Stimulated activated CD4-positive, alpha-beta T cell treated with anti-CD3 and anti-CD28 coated beads, Interleukin-15, amount 100 ng/mL, for 48 hours (primary cell): ENCODE results near the gene PGA4.
"Not testable (repeated sequence)": the region's sequence is repeated elsewhere in the genome, so short reads cannot be mapped to it uniquely, and the experiment has no call there.

Experiments
- DNase-seq, 2 donors: peaks; one replicate each; pipeline ENCODE4 v3.0.0-alpha.2; 2020; ENCODE audit warnings: low read depth in 2 of 2

The PGA4 gene

DNA sequence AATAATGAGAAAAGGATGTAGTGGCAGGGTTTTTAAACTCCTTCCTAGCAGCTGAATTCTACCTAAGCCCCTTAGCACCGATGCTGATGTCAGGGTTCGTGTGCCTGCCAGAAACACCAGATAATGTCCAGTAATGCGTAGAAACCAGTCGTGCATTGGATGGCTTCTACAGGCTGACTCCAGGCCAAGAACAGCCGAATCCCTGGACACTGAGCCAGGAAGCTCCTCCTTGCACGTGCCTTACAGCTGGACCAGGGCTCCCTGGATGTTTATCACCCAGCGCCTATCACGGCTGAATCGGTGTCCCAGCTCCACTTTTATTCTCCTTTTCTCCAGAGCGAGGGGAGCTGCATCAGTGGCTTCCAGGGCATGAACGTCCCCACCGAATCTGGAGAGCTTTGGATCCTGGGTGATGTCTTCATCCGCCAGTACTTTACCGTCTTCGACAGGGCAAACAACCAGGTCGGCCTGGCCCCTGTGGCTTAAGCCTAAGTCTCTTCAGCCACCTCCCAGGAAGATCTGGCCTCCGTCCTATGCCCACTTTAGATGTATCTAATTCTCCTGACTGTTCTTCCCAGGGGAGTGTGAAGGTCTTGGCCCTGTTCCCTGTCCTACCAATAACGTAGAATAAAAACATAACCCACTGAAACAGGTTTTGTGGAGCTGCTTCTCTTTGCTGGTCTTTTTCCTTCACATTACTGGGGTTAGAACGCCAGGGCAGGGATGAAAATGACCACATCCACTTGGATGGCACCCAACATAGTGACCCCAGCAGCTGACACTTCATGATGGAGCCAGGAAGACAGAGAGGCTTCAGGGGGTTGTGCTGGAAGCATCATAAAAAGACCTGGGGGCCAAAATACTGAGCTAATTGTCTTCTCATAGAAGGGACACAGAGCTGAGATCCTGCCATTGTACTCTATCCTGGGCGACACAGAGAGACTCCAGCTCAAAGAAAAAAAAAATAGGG lies 28.9 kb downstream of the PGA4 start:
- not testable (repeated sequence) for DNase-seq

GRCh38 chr11:61252332-61252731 lies 30.2 kb downstream of the PGA4 start:
- not testable (repeated sequence) for DNase-seq

DNA sequence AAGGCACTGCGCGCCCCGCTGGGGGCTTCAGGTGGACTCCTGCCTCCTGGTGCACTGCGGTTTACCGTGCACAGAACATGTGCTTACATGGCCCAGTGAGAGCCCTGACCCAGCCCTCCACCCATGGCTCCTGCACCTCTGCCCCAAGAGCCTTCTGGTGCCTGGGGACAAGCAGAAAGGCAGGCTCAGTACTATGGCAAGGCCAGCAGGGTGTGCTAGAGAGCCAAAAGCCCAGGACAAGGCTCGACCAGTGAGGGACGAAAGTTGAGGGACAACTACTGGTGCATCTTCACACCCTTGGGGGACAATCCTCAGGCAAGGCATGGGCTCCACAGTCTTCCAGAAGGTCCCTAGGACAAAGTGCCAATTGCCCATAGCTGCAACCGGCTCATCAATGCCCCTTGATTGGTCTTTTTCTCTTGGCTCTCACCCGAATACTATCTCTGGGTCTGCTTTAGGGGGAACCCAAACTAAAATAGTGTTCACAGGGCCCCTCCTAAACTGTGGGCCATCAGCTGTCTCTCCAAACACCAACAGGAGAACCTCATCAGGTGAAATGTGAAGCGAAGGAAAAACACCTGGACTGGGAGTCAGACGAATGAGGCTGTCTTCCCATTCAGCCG lies 32.4 kb downstream of the PGA4 start:
- DNase-seq, result peak; percentile 41 to 52

DNA sequence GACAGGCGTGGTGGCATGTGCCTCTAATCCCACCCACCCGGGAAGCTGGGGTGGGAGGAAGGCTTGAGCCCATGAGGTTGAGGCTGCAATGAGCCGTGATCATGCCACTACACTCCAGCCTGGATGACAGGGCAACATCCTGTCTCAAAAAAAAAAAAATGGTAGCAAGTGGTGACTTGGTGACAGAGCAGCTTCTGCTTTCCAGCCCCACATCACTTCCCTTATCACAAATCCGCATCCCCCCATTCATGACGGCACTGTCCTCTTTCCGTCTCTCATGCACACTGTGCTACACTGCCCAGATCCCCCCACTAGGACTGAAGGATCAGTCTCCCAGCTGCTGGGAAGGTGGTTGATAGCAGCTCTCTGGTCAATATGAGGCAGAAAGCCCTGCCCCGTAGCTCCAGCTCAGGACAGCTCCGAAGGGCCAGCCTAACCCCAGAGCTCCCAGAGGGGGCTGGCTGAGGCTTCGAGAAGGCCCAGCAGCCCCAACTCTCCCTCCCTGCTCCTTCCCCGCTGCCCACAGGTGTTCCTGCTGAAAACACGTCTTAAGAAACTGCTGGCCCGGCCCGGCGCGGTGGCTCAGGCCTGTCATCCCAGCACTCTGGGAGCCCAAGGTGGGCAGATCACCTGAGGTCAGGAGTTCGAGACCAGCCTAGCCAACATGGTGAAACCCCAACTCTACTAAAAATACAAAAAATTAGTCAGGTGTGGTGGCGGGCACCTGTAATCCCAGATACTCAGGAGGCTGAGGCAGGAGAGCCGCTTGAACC lies 34.7 kb downstream of the PGA4 start:
- no peak for DNase-seq

- no peak for DNase-seq
Measured at GRCh38 chr11:61258546-61258945, 36.4 kb downstream of the PGA4 start.

- no peak for DNase-seq
Measured at GRCh38 chr11:61259363-61259762, 37.2 kb downstream of the PGA4 start.

GRCh38 chr11:61264371-61264770 lies 42.2 kb downstream of the PGA4 start:
- DNase-seq, result no peak

GRCh38 chr11:61264795-61265194 lies 42.6 kb downstream of the PGA4 start:
- DNase-seq, result no peak

DNA sequence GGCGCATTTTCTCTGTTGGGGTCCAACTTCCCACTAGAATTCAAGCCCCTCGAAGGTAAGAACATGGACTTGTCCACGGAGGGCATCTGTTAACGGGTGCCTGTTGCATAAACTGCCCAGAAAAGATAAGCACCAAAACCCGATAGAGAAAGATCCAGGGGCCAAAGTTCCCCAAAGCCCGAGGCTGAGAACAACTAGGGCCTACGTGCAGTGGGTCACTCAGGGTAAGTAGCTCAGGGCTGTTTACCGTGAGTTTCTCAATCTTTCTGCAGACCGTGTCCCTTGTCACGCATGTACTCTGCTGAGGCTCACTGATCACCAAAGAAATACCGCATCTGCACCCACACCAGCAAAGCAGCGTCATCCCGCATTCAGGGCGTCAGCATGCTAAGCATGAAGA lies 43.2 kb downstream of the PGA4 start:
- DNase-seq, result no peak

DNA sequence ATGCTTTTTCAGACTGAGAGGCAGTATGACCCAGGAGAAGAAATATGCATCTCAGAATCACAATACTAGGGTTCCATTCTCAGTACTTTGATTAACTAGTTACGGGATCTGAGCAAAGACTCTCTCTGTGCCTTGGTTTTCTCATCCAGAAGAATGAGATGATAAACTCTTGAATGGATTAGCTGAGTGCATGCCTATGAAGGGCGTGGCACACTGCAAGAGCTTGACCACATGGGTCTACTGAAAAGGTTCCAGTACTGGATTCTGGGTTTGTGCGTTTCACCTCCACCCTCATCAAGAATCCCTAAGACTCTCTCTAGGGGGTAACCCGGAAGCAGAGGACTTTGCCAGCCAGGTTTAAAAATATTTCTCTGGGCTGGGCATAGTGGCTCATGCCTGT lies 44.5 kb downstream of the PGA4 start:
- DNase-seq, result no peak

DNA sequence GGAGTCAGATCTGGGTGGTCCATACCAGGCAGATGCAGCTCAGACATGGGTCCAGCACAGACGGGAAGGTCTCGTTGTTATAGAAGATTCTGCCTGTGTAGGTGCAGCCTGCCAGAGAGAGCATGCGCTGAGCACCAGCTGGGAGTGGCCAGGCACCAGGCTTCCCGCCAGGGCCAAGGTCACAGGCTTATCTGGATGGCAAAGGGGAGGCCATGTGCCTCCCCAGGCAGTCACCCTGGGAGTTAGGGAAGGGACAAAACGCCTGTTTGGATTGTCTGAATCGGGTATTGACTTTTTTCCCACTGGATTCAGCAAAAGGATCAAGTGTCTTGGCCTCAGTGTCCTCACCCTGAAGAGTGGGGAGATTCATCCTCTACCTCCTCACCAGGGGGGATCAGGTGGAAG lies 45.3 kb downstream of the PGA4 start:
- no peak for DNase-seq

GRCh38 chr11:61268588-61269250 lies 46.6 kb downstream of the PGA4 start:
- no peak for DNase-seq

DNA sequence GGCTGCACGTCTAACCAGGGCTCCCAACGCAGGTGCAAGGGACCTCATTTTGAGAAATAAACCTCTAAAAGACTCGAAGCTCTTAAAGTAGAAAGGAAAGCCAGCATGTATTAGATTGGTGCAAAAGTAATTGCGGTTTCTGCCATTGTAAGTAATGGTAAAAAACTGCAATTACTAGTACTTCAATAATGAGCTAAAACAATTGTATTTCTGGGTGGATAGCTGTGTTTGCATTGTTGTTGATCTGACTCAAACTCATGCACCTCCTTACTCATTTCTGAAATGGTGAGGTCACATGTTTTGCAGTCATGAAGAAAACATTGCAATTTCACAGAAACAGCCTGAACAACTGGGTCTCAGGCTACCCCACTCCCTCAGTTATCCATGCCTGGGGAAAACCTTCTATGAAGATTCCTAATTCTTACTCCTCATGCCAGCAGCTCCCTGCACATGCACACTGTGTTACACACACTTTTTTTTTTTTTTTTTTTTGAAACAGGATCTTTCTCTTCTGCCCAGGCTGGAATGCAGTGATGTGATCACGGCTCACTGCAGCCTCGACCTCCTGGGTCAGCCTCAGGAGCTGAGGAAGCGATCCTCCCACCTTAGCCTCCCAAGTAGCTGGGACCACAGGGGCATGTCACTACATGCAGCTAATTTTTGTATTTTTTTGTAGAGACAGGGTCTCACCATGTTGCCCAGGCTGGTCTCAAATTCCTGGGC lies 48.4 kb downstream of the PGA4 start:
- DNase-seq, result no peak

DNA sequence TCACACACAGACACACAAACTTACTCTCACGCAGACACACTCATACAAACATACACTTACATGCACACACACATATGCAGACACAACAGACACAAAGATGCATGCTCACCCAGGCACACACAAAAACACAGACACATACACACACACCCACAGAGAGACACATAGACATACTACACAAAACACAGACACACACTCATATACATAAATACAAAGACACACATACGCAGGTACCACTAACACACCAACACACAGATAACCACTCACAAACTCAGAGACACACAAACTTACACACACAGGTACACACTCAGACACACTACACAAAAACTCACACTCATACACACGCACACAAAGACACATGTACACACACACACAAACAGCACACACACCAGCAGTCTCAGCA lies 50.6 kb downstream of the PGA4 start:
- DNase-seq, result no peak

GRCh38 chr11:61273178-61274078 lies 51.3 kb downstream of the PGA4 start:
- no peak for DNase-seq

DNA sequence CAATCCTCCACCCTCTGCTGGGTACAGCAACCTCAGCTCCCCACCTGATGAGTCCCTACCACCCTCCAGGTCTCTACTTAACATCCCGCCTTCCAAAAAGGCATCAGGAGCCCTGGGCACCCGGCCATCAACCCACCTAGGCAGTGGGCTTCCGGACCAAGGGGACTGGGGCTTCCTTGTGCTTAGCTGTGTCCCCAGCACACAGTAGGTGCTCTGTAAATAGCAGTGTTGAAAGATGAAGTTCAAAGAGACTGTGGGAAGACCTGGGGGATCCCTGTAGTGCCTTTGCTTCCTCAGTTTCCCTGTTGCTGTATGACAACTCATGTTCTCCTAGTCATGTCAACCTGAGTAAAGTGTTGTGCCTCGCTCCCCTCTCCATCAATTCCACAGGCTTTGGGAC lies 51.9 kb downstream of the PGA4 start:
- DNase-seq, result no peak

DNA sequence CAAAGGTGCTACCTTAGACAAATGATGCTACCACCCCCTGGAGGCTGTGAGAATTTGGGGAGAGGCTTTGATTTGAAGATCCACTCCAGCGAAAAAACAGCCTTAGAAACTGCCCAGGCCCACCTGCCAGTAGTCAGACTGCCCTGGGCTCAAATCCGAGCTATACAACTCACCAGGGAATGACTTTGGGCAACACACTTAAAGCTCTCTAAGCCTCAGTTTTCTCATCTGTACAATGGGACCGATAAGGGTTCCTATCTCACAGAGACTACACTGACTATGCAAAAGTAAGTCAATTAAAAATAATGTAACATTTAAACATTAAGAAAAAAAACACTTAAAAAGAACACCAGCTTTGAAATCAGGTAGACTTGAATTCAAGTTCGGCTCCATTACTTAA lies 53.0 kb downstream of the PGA4 start:
- no peak for DNase-seq

- no peak for DNase-seq
Measured at GRCh38 chr11:61277186-61278000, 55.2 kb downstream of the PGA4 start.

DNA sequence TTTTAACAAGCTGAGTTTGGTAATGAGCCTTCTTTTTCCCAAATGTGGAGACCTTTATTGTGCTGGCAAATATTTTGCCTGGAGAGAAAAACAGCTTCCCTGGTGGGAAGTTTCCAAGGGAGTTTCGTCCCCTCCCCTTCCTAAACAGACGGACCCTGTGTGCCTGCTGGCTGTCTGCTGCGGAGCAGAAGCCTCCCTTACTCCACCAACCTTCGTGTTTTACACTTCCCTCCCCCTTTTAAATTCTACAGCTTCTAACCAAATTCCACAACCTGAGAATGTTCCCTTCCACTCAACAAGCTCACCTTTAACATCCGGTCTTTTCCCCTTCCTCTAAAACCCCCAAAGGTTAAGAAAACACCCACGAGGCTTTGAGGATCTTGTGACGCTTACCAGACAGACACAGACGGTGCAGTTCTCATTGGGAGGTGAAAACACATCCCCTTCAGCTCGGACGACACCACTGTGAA lies 55.9 kb downstream of the PGA4 start:
- DNase-seq, result no peak
